ENCODE results near the gene MPPED1. TPM values are rescaled to one million over a fixed set of nuclear protein-coding genes. Genes with fewer than 3 reads are reported as not detected.

MPPED1 gene
- polyA plus RNA-seq, 1 experiment = not detected

DNA sequence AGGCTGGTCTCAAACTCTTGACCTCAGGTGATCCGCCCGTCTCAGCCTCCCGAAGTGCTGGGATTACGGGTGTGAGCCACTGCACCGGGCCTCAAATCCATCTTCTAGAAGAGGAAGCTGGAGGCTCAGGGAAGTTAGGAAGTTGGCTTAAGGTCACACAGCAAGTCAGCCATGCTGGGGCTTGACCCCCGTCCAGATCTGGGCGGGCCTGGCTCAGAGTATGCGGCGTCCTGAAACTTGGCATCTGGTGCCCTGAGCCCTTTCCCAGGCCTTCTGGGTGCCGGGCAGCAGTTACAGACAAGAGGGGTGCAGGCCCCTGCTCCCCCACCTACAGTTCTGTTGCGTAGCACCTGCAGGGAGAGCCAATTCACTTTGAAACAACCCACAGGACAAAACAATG lies 11.2 kb downstream of the MPPED1 start:
- H3K27ac ChIP-seq (ENCODE audit: low read depth, low read length) = no peak overlapping the region
- H3K9me3 ChIP-seq (ENCODE audit: control insufficient read depth, insufficient read depth, low read length) = no peaks in the 10 kb centered on the region
- CTCF ChIA-PET = no interaction called here
- no peak overlapping the region for H3K4me3 ChIP-seq (ENCODE audit: low read depth, low read length)
- POLR2A ChIA-PET = no interaction called here
- H3K27me3 ChIP-seq (ENCODE audit: control insufficient read depth, insufficient read depth, low read length) = peaks cover 16% of the 10 kb centered on the region
- TF ChIP-seq, protein P1, sequence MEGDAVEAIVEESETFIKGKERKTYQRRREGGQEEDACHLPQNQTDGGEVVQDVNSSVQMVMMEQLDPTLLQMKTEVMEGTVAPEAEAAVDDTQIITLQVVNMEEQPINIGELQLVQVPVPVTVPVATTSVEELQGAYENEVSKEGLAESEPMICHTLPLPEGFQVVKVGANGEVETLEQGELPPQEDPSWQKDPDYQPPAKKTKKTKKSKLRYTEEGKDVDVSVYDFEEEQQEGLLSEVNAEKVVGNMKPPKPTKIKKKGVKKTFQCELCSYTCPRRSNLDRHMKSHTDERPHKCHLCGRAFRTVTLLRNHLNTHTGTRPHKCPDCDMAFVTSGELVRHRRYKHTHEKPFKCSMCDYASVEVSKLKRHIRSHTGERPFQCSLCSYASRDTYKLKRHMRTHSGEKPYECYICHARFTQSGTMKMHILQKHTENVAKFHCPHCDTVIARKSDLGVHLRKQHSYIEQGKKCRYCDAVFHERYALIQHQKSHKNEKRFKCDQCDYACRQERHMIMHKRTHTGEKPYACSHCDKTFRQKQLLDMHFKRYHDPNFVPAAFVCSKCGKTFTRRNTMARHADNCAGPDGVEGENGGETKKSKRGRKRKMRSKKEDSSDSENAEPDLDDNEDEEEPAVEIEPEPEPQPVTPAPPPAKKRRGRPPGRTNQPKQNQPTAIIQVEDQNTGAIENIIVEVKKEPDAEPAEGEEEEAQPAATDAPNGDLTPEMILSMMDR (IDR thresholded peaks at IDR 0.05; ENCODE audit: low read depth, low read length) = no peak
- DNase-seq (ENCODE audit: low read depth, low spot score) = no peak

DNA sequence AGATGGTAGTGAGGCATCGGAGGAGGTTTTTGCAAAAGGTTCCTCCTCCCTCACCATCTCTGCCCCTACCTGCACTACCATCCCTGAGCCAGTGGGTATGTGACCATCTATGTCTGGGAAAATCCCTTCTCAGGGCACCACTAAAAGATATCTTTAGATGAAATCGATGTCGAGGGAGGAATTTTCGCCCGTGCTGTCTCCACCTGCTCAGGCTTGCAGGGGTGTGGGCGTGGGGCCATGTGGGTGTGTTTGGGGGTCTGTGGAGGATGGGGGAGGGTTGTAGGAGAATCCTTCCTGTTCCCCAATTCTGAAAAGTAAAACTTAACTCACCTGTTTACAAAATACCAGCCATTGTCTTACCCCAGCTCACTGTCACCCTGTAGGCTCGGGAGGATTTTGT lies 12.4 kb downstream of the MPPED1 start:
- DNase-seq (ENCODE audit: low read depth, low spot score) = no peak
- no peak overlapping the region for H3K27ac ChIP-seq (ENCODE audit: low read depth, low read length)
- no peak overlapping the region for H3K4me3 ChIP-seq (ENCODE audit: low read depth, low read length)
- CTCF ChIA-PET = interaction anchor here (0.7 kb wide), 1 partner anchor 1664 kb away, joined by 3 read pairs; no protein-coding TSS in a partner anchor
- TF ChIP-seq, protein P1 (IDR thresholded peaks at IDR 0.05; ENCODE audit: low read depth, low read length) = no peak
- POLR2A ChIA-PET = no interaction called here
- no peaks in the 10 kb centered on the region for H3K9me3 ChIP-seq (ENCODE audit: control insufficient read depth, insufficient read depth, low read length)
- peaks cover 18% of the 10 kb centered on the region for H3K27me3 ChIP-seq (ENCODE audit: control insufficient read depth, insufficient read depth, low read length)

DNA sequence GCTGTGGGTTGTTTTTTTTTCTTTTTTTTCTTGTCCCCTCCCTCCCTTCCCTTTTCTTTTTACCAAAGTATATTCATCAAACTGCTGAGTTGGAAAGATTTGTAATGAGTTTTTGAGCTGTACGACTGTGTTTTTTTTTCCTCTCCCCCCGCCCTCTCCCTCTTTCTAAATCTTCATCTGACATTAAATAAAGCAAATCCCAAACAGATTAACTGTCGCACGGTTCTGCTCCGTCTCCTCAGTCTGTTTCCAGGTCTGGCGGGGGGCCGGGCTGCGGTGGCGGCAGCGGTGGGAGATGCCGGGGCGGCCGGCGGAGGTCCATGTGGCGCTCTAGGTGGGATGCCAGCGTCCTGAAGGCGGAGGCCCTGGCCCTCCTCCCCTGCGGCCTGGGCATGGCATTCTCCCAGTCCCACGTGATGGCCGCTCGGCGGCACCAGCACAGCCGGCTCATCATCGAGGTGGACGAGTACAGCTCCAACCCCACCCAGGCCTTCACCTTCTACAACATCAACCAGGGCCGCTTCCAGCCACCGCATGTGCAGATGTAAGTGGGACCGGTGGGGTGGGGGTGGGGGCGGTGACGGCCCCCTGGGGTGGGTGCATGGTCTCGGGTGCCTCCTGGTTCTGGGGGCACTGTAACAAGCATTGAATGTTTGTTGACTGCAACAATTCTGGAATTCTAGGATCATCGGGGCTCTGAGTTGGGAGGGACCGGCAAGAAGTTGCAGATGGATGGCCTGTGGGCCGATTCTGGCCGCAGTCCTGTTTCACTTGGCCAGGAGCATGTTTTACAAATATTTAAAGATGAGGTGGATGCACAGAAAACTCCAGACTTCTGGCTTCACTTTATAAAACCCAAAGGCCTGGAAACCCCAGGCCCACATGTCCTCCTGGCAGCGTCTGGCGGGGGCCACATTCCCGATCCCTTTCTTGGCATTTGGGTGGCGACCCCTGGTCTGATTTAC lies 13.1 kb downstream of the MPPED1 start:
- CTCF ChIA-PET = interaction anchor here (0.6 to 0.7 kb wide), 2 partner anchors 176 to 1663 kb away, joined by 3 read pairs; no protein-coding TSS in a partner anchor
- peaks cover 19% of the 10 kb centered on the region for H3K27me3 ChIP-seq (ENCODE audit: control insufficient read depth, insufficient read depth, low read length)

DNA sequence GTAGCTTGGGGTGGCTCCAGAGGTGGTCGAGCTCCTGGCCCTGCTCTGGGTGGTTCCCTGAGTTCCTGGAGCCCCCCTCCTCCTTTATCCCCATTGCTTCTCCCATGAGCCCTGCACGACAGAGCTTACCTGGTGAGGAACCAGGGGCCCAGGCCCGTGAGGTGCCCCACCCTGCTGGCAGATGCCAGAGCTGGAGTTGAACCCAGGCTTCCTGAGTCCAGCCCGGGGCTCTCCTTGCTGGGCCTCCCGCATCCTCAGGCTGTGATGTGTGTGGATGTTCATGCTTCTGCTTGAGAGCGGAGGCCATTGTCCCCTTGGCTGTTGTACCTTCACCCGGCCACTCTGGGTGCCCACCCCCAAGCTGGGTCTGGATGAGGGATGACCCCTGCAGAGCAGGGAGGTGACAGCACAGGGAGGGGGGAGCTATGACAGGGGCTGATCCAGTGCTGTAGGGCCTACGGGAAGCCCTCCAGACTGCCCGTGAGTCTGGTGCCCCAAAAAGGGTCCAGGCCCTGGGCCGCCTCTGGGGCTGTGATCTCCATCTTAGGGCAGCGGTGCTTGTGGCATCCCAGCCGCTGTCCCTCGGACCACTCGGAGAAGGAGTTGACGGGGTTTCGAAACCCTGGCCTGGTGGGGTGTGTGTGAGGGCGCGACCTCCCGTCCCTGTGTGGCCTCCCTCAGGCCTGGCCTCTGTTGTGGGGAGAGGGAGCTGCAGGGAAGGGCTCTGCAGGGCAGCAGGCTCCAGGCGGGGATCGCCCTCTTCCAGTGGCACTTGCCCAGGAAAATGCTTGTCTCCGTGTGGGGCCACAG lies 14.4 kb downstream of the MPPED1 start:
- Histone ChIP-seq H3K27me3 (ENCODE audit: control insufficient read depth, insufficient read depth, low read length) (peaks cover 17% of the 10 kb centered on the region), H3K27ac (ENCODE audit: low read depth, low read length) (no peak overlapping the region), H3K4me3 (ENCODE audit: low read depth, low read length) (no peak overlapping the region), H3K9me3 (ENCODE audit: control insufficient read depth, insufficient read depth, low read length) (no peaks in the 10 kb centered on the region)
- ChIA-PET POLR2A (no interaction called here), CTCF (no interaction called here)
- DNase-seq (ENCODE audit: low read depth, low spot score) = no peak
- TF ChIP-seq, protein P1 (IDR thresholded peaks at IDR 0.05; ENCODE audit: low read depth, low read length) = no peak

More for the DNA sequence above, 13.1 kb downstream of the MPPED1 start:
- H3K4me3 ChIP-seq (ENCODE audit: low read depth, low read length) = no peak overlapping the region
- TF ChIP-seq, protein P1 (IDR thresholded peaks at IDR 0.05; ENCODE audit: low read depth, low read length) = no peak
- POLR2A ChIA-PET = no interaction called here
- no peak for DNase-seq (ENCODE audit: low read depth, low spot score)
- no peak overlapping the region for H3K27ac ChIP-seq (ENCODE audit: low read depth, low read length)
- no peaks in the 10 kb centered on the region for H3K9me3 ChIP-seq (ENCODE audit: control insufficient read depth, insufficient read depth, low read length)

Measured in AG04450 (cell line).